Gastrocnemius medialis (tissue), 4 donors: ENCODE data around the gene CHAD. TPM values are rescaled to one million over a fixed set of nuclear protein-coding genes. Genes with fewer than 3 reads are reported as not detected.

Source experiments
- ATAC-seq, 2 donors: fragments of 150-250 bp; one replicate each; pipeline ENCODE4 v1.9.1; 2016
- DNase-seq, 2 donors: peaks; one replicate each; pipeline ENCODE4 v3.0.0-alpha.2; 2019
- H3K27ac ChIP-seq, 4 donors: fragments of 200-600 bp; sonication (generic); 1 replicate in 1 of 4; 2 replicates in 3 of 4; pipeline ENCODE4 v1.5.1; 2016 to 2018; ENCODE audit warnings: mild to moderate bottlenecking in 2 of 4, moderate library complexity in 1 of 4
- H3K27me3 ChIP-seq, 3 donors: fragments of 200-600 bp; sonication (generic) in 2 of 3; 1 replicate in 1 of 3; 2 replicates in 2 of 3; pipeline versions ENCODE4 v1.5.1 to v1.6.0; 2016 to 2019; ENCODE audit warnings: mild to moderate bottlenecking in 1 of 3, moderate library complexity in 1 of 3
- H3K36me3 ChIP-seq, 2 donors: fragments of 200-600 bp; sonication (generic) in 1 of 2; one replicate each; pipeline ENCODE4 v1.5.1; 2017 to 2018
- H3K4me1 ChIP-seq, 2 donors: fragments of 200-600 bp; sonication (generic) in 1 of 2; one replicate each; pipeline ENCODE4 v1.5.1; 2016 to 2017; ENCODE audit warnings: mild to moderate bottlenecking in 2 of 2
- H3K4me3 ChIP-seq, 4 donors: fragments of 200-600 bp; sonication (generic) in 3 of 4; 1 replicate in 1 of 4; 2 replicates in 3 of 4; pipeline ENCODE4 v1.5.1; 2016 to 2019; ENCODE audit warnings: mild to moderate bottlenecking in 2 of 4
- H3K9me3 ChIP-seq, 3 donors: fragments of 200-600 bp; sonication (generic) in 2 of 3; 1 replicate in 1 of 3; 2 replicates in 2 of 3; pipeline ENCODE4 v1.5.1; 2016 to 2019
- CTCF ChIP-seq, 5 experiments: fragments of 450-650 bp in 3 of 5; fragments of 200-600 bp in 2 of 5; sonication (generic) in 2 of 5; IDR thresholded peaks in 4 of 5; conservative IDR thresholded peaks in 1 of 5; 1 replicate in 4 of 5; 2 replicates in 1 of 5; pipeline ENCODE4 v1.5.1; 2016 to 2019; ENCODE audit warnings: antibody characterized with exemption in 5 of 5, mild to moderate bottlenecking in 3 of 5, moderate library complexity in 3 of 5
- POLR2A ChIP-seq, 2 donors: fragments of 450-650 bp; IDR thresholded peaks; one replicate each; pipeline ENCODE4 v1.6.1; 2017; ENCODE audit warnings: antibody characterized with exemption in 2 of 2, mild to moderate bottlenecking in 2 of 2, moderate library complexity in 2 of 2
- in situ Hi-C, 4 donors: fragments of 200-750 bp; cut with MboI; loops; one replicate each; pipeline versions ENCODE4 v1.15.0 to v1.8.0; 2017; ENCODE audit warnings: low sequenced_read_pairs in 4 of 4
- intact Hi-C: fragments of 100-400 bp; cut with DNase I; formaldehyde crosslinking; loops from one replicate; pipeline ENCODE4 v1.15.1; 2023; ENCODE audit warnings: low total_unique reads
- total RNA-seq, 4 donors: library from RNA; depleted of rRNA; stranded (reverse); fragments of >200 nt; gene quantifications; one replicate each; pipeline versions ENCODE4 v1.1.0 to v1.2.3, GENCODE V29; 2016

CHAD gene
- total RNA-seq, 4 donors from 2014 or later: 1.8 to 8.8 TPM; not detected in 2

- no peak for ATAC-seq
- Histone ChIP-seq H3K9me3 (no peaks in the 10 kb centered on the region), H3K27ac (no peak overlapping the region), H3K4me1 (peaks cover 22 to 27% of the 10 kb centered on the region in 2 donors), H3K4me3 (no peak overlapping the region), H3K27me3 (no peaks in the 10 kb centered on the region), H3K36me3 (no peaks in the 10 kb centered on the region)
- no peak for DNase-seq
- in situ Hi-C loops: no loop called here
- TF ChIP-seq CTCF (IDR thresholded peaks at IDR 0.05 in 4 of 5, conservative IDR thresholded peaks at IDR 0.05 in 1 of 5) (no peak), POLR2A (IDR thresholded peaks at IDR 0.05) (no peak)
- intact Hi-C loops: no loop called here
Measured at GRCh38 chr17:50465171-50465570, 3.5 kb downstream of the CHAD start.

- no peaks in the 10 kb centered on the region for H3K36me3 ChIP-seq
- no peaks in the 10 kb centered on the region for H3K27me3 ChIP-seq
- peaks cover 18 to 23% of the 10 kb centered on the region in 2 donors for H3K4me1 ChIP-seq
- no peak for DNase-seq
- TF ChIP-seq CTCF (IDR thresholded peaks at IDR 0.05 in 4 of 5, conservative IDR thresholded peaks at IDR 0.05 in 1 of 5): no peak
- TF ChIP-seq POLR2A (IDR thresholded peaks at IDR 0.05): no peak
- no peak overlapping the region for H3K27ac ChIP-seq
- no peaks in the 10 kb centered on the region for H3K9me3 ChIP-seq
- no peak for ATAC-seq
- H3K4me3 ChIP-seq: no peak overlapping the region
- in situ Hi-C loops (no loop called here), intact Hi-C loops (no loop called here)
Measured at GRCh38 chr17:50464736-50465135, 3.9 kb downstream of the CHAD start.

GRCh38 chr17:50464121-50464520, 4.6 kb downstream of the CHAD start:
- no peaks in the 10 kb centered on the region for H3K9me3 ChIP-seq
- H3K36me3 ChIP-seq: no peaks in the 10 kb centered on the region
- DNase-seq: no peak
- H3K4me1 ChIP-seq: peaks cover 15 to 16% of the 10 kb centered on the region in 2 donors
- H3K4me3 ChIP-seq: no peak overlapping the region
- no peak for ATAC-seq
- H3K27me3 ChIP-seq: no peaks in the 10 kb centered on the region
- TF ChIP-seq CTCF (IDR thresholded peaks at IDR 0.05 in 4 of 5, conservative IDR thresholded peaks at IDR 0.05 in 1 of 5): no peak
- TF ChIP-seq POLR2A (IDR thresholded peaks at IDR 0.05): no peak
- intact Hi-C loops: no loop called here
- in situ Hi-C loops: no loop called here
- no peak overlapping the region for H3K27ac ChIP-seq

- in situ Hi-C loops: no loop called here
- Histone ChIP-seq H3K27me3 (no peaks in the 10 kb centered on the region), H3K36me3 (no peaks in the 10 kb centered on the region), H3K9me3 (no peaks in the 10 kb centered on the region), H3K27ac (no peak overlapping the region), H3K4me3 (no peak overlapping the region), H3K4me1 (peaks cover 6 to 8% of the 10 kb centered on the region in 2 donors)
- intact Hi-C loops: no loop called here
- DNase-seq (no peak), ATAC-seq (no peak)
- TF ChIP-seq CTCF (IDR thresholded peaks at IDR 0.05 in 4 of 5, conservative IDR thresholded peaks at IDR 0.05 in 1 of 5) (no peak), POLR2A (IDR thresholded peaks at IDR 0.05) (no peak)
Measured at GRCh38 chr17:50462446-50462845, 6.2 kb downstream of the CHAD start.

- Histone ChIP-seq H3K9me3 (no peaks in the 10 kb centered on the region), H3K27me3 (no peaks in the 10 kb centered on the region), H3K4me3 (no peak overlapping the region), H3K36me3 (no peaks in the 10 kb centered on the region), H3K4me1 (peaks cover 6% of the 10 kb centered on the region in 2 donors), H3K27ac (no peak overlapping the region)
- ATAC-seq (no peak), DNase-seq (no peak)
- TF ChIP-seq CTCF (IDR thresholded peaks at IDR 0.05 in 4 of 5, conservative IDR thresholded peaks at IDR 0.05 in 1 of 5): no peak
- TF ChIP-seq POLR2A (IDR thresholded peaks at IDR 0.05): no peak
- in situ Hi-C loops (no loop called here), intact Hi-C loops (no loop called here)
Measured at GRCh38 chr17:50461550-50462132, 7.0 kb downstream of the CHAD start.
